DMS 273 (cell line): ENCODE data around the gene C4orf36.
"Not testable (repeated sequence)": the region's sequence is repeated elsewhere in the genome, so short reads cannot be mapped to it uniquely, and the experiment has no call there.

Source experiments
- DNase-seq: peaks from one replicate; lab custom pipeline; 2025; ENCODE audit not compliant: unreplicated experiment; lab: John Stamatoyannopoulos, UW

Gene C4orf36

DNA sequence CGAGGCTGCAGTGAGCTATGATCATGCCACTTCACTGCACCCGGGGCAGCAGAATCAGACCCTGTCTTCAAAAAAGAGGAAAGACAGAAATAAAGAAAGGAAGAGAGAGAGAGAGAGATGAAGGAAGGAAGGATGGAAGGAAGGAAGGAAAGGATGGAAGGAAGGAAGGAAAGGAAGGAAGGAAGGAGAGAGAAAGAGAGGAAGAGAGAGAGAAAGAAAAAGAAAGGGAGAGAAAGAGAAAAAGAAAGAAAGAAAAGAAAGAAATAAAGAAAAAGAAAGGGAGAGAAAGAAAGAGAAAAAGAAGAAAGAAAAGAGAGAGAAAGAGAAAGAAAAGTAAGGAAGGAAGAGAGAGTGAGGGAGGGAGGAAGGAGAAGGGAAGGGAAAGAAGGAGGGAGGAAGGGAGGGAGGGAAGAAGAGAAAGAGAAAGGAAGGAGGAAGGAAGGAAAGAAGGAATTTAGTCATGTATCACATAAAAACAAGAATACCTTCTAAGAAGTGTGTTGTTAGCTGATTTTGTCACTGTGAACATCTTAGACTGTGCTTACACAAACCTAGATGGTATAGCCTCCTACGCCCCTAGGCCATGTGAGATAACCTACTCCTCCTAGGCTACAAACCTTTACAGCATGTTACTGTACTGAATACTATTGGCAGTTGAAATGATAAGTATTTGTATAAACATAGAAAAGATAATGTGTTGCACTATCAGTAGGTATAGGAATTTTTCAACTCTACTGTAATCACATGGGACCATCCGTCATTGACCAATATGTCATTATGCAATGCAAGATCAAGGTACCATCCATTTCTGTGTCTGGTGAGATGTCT lies 25.2 kb upstream of the C4orf36 start:
- DNase-seq: no peak

GRCh38 chr4:86916392-86916791 lies 24.2 kb upstream of the C4orf36 start:
- DNase-seq: no peak

- no peak for DNase-seq
These were observed 18.8 kb upstream of the C4orf36 start for GRCh38 chr4:86910820-86911684.

DNA sequence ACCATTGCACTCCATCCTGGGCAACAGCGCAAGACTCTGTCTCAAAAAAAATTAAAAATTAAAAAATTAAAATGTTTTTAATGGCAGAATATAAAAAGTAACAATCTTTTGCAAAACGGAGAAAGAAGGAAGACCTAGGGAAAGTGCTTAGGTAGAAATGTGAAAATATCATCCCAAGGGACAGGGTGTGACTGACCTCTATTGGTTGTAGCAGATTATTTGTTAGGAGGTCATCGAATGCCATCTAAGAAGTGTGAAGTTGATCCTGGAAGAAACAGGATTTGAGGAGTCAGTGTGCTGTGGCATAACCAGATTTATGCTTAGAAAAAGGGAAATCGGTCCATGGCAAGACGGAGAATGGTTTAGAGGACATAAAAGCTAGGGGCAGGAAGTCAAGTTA lies 18.1 kb upstream of the C4orf36 start:
- no peak for DNase-seq

- DNase-seq: no peak
These were observed 17.5 kb upstream of the C4orf36 start for GRCh38 chr4:86909546-86910295.

DNA sequence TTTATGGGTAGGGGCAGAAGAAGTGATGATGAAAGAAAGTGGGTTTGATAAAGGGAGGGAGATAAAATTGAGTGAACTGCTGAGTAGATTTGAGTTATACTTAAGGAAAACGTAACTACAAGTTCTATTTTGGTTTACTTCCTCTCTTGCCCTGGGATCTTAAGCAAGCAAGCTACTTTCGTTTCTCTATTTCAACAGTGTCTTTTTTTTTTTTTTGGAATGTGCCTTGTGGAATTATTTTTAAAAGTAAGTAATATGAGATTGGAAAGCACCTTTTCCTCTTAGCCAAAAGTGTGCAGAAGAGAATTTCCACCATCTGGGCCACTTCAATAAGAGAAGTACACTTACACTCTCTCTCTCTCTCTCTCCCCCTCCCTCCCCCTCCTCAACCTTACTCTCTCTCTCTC lies 16.0 kb upstream of the C4orf36 start:
- DNase-seq: peak; percentile 19

- no peak for DNase-seq
These were observed 9.6 kb upstream of the C4orf36 start for GRCh38 chr4:86901864-86902263.

DNA sequence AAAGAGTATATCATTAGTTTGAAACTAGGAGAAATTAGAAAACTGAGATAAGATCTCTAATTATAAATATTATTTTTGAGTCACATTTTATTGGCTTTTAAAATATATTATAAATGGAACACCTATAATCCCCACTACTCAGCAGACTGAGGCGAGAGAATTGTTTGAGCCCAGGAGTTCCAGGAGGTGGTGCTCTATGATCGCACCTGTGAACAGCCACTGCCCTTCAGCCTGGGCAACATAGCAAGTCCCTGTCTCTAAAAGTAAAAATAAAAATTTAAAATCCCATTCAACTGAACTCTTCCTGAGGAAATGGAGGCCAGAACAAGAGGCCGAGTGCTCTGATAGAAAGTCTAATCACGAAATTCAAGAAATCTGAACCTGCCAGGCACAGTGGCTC lies 6.3 kb upstream of the C4orf36 start:
- DNase-seq: peak; percentile 25

- peak; percentile 3 for DNase-seq
These were observed 4.4 kb upstream of the C4orf36 start for GRCh38 chr4:86896596-86896995.

- DNase-seq: peak; percentile 77
These were observed 3.7 kb upstream of the C4orf36 start for GRCh38 chr4:86895692-86896488.

DNA sequence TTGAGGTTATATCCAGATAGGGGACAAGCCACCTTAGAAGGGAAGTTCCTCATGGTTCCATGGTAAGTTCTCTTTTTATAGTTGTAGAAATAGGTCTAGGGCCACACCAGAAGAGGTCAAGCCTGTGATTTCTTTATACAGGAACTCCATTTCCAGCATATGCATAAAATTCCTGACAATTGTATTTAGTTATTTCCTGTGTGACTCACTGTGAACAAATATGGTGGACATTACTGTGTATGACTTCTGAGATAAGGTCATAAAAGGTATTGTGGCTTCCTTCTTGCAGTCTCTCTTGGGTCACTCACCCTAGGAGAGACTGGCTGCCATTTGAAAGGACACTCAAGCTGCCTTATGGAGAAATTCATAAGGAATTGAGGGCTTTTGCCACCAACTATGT lies 2.2 kb upstream of the C4orf36 start:
- no peak for DNase-seq

- DNase-seq: peak; percentile 13
These were observed 914 bp upstream of the C4orf36 start for GRCh38 chr4:86893136-86893535.

- DNase-seq: no peak
These were observed 376 bp upstream of the C4orf36 start for GRCh38 chr4:86892636-86892960.

GRCh38 chr4:86890790-86891189 lies 1.4 kb downstream of the C4orf36 start:
- no peak for DNase-seq

DNA sequence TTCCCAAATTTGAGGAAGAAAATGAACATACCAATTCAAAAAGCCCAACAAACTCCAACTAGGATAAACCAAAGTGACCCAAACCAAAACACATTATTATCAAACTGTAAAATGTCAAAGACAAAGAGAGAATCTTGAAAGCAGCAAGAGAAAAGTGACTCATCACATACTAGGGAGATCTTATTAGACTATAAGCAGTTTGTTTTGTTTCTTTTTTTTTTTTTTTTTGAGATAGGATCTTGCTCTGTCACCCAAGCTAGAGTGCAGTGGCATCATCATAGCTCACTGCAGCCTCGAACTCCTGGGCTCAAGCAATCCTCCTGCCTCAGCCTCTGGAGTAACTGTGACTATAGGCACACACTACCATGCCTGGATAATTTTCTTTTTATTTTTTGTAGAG lies 12.6 kb downstream of the C4orf36 start:
- DNase-seq: no peak

DNA sequence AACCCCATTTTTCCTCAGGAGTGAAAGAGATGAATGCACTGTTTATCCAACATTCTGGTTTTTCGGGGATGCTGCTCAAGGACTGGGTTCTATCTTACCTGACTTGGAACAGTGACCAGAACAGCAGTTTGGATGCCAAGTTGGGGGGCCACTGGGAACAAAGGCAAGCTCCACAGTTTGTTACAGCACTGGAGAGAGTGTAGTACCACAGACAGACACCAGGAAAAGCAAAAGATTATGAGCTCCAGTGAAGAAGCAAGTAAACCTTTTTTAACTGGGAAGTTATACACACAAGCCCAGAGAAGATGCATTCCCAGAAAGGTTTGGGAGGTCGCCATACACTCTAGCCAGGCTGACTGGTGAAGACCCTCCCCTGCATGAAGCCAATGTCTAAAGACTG lies 13.6 kb downstream of the C4orf36 start:
- no peak for DNase-seq

DNA sequence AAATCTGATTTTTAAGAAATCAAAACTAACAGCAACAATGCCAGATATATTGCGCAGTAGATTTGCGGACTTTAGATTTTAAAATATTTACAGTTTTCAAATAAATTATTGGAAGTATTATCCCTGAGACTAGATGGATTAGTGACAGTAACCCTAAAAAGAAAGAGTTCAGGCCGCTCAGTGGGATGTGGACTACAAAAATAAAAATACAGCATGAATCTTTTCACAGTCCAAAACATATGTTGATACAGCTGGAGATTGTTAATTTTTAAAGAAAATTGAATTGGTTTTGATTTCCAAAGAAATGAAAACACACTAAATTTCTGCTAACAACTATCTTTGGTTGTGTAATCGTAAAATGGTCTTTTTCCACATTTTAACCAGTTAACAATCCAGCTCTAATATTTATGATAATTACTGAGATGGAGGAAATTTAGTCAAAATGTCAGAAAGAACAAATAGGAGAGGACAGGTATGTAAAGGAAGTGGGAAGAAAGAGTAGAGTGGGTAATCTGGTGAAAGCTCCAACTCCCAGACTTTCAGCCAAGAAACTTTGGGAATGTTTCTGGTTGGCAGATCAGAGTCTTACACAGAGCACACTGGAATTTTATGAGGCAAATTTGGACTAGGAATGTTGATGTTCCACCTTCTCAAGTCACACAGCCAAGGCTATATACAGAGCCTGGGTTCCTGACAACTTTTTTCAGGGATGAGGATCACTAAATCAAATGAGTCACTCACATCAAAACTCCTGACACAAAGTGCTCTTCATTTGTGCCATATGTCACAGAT lies 15.1 kb downstream of the C4orf36 start:
- DNase-seq: no peak

GRCh38 chr4:86875436-86875835 lies 16.8 kb downstream of the C4orf36 start:
- not testable (repeated sequence) for DNase-seq

- DNase-seq: no peak
These were observed 20.1 kb downstream of the C4orf36 start for GRCh38 chr4:86872135-86872534.
